ENCODE measurements around the gene ADCK1. TPM values are rescaled to one million over a fixed set of nuclear protein-coding genes. Genes with fewer than 3 reads are reported as not detected.

ADCK1 gene
- polyA plus RNA-seq, 1 donor from 2014 or later = 13.6 TPM

DNA sequence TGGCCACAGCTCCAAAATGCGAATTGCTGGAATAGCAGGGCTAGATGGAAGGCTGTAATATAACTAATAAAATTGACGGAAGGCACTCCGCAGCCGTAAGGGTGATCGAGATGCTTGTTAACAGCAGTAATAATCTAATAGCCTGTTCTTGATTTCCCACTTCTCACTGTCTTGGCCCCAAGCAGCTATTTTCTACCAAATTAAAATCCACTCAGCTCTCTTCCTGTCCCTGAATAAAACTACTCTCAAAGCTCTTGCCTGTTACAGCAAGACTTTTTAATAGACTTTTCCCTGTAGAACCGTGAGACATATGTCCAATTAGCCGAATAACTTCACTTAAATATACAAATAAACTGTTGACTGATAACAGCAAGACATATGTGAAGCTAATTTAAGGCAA lies 38.0 kb downstream of the ADCK1 start:
- TF ChIP-seq REST (IDR thresholded peaks at IDR 0.05; ENCODE audit: borderline replicate concordance) = no peak
- TF ChIP-seq SMC3 (conservative IDR thresholded peaks at IDR 0.05; ENCODE audit: poor library complexity) = no peak
- TF ChIP-seq EZH2 (IDR thresholded peaks at IDR 0.05; ENCODE audit: borderline replicate concordance, insufficient read depth, low read length, poor library complexity, severe bottlenecking) = no peak
- no peak for TF ChIP-seq RAD21 (conservative IDR thresholded peaks at IDR 0.05)
- TF ChIP-seq MXI1 (conservative IDR thresholded peaks at IDR 0.05; ENCODE audit: poor library complexity, severe bottlenecking) = no peak
- no peak for TF ChIP-seq TAF1 (IDR thresholded peaks at IDR 0.05; ENCODE audit: low read depth)
- TF ChIP-seq EP300 (conservative IDR thresholded peaks at IDR 0.05; ENCODE audit: poor library complexity, severe bottlenecking) = no peak
- no peak for TF ChIP-seq CTCF (IDR thresholded peaks at IDR 0.05; ENCODE audit: poor library complexity, severe bottlenecking)
- no peak for TF ChIP-seq POLR2AphosphoS5 (IDR thresholded peaks at IDR 0.05)
- H2AFZ ChIP-seq (ENCODE audit: low read depth, low read length) = no peak overlapping the region
- H3K9me3 ChIP-seq (ENCODE audit: low read length) = no peaks in the 10 kb centered on the region
- no peak overlapping the region for H3K4me3 ChIP-seq (ENCODE audit: low read length)
- H3K27me3 ChIP-seq (ENCODE audit: insufficient read depth, low read depth, low read length) = no peaks in the 10 kb centered on the region
- H3K27ac ChIP-seq (ENCODE audit: low read length) = no peak overlapping the region
- no peak overlapping the region for H3K4me2 ChIP-seq (ENCODE audit: low read length)
- H3F3A ChIP-seq (ENCODE audit: insufficient read depth, low read length, poor library complexity, severe bottlenecking) = no peaks in the 10 kb centered on the region
- H4K20me1 ChIP-seq (ENCODE audit: insufficient read depth) = no peaks in the 10 kb centered on the region
- H3K36me3 ChIP-seq (ENCODE audit: insufficient read depth, low read length) = no peaks in the 10 kb centered on the region
- H3K79me2 ChIP-seq (replicated peaks; ENCODE audit: insufficient read depth, low read length) = no peaks in the 10 kb centered on the region
- no peak overlapping the region for H3K9ac ChIP-seq (ENCODE audit: low read length)
- no peaks in the 10 kb centered on the region for H3K9me2 ChIP-seq (ENCODE audit: insufficient read depth, low read length)

DNA sequence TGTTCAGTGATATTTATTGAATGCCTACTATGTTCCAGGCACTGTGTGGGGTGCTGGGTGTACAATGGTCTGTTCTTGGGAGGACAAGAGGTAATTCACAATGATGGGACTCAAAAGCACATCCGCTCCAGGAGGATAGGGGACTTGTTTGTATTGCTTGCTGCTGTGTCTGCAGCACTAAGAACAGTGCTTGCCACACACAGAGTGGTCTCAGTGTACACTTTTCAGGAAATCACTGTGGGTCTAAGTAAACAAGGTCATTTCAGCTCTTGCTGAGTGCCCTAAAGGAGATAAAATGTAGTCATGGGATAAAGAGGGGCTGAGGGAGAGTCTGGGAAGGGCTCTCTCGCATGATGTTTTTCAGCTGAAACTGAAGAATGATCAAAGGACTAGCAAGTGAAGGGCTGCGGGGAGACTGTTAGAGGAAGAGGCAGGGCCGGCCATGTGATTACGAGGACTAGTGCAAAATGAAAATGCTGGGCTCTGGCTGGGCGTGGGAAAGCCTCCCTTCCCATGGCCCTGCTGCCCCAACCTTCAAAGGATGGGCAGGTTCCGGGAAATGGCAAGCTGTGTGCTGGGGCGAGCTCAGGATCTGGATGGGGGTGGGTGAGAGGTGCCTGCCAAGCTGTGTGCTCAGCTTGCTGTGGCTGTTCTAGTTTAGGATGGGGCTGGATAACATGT lies 39.1 kb downstream of the ADCK1 start:
- H4K20me1 ChIP-seq (ENCODE audit: insufficient read depth) = no peaks in the 10 kb centered on the region
- no peaks in the 10 kb centered on the region for H3K27me3 ChIP-seq (ENCODE audit: insufficient read depth, low read depth, low read length)
- no peaks in the 10 kb centered on the region for H3K79me2 ChIP-seq (replicated peaks; ENCODE audit: insufficient read depth, low read length)
- H3F3A ChIP-seq (ENCODE audit: insufficient read depth, low read length, poor library complexity, severe bottlenecking) = no peaks in the 10 kb centered on the region
- no peak overlapping the region for H3K4me3 ChIP-seq (ENCODE audit: low read length)
- no peaks in the 10 kb centered on the region for H3K9me3 ChIP-seq (ENCODE audit: low read length)
- H2AFZ ChIP-seq (ENCODE audit: low read depth, low read length) = no peak overlapping the region
- no peak overlapping the region for H3K9ac ChIP-seq (ENCODE audit: low read length)
- no peaks in the 10 kb centered on the region for H3K36me3 ChIP-seq (ENCODE audit: insufficient read depth, low read length)
- no peak overlapping the region for H3K27ac ChIP-seq (ENCODE audit: low read length)
- H3K9me2 ChIP-seq (ENCODE audit: insufficient read depth, low read length) = no peaks in the 10 kb centered on the region
- TF ChIP-seq TAF1 (IDR thresholded peaks at IDR 0.05; ENCODE audit: low read depth) (no peak), REST (IDR thresholded peaks at IDR 0.05; ENCODE audit: borderline replicate concordance) (no peak), EP300 (conservative IDR thresholded peaks at IDR 0.05; ENCODE audit: poor library complexity, severe bottlenecking) (no peak), POLR2AphosphoS5 (IDR thresholded peaks at IDR 0.05) (no peak), MXI1 (conservative IDR thresholded peaks at IDR 0.05; ENCODE audit: poor library complexity, severe bottlenecking) (no peak), CTCF (IDR thresholded peaks at IDR 0.05; ENCODE audit: poor library complexity, severe bottlenecking) (no peak), EZH2 (IDR thresholded peaks at IDR 0.05; ENCODE audit: borderline replicate concordance, insufficient read depth, low read length, poor library complexity, severe bottlenecking) (no peak), SMC3 (conservative IDR thresholded peaks at IDR 0.05; ENCODE audit: poor library complexity) (no peak), RAD21 (conservative IDR thresholded peaks at IDR 0.05) (no peak)
- H3K4me2 ChIP-seq (ENCODE audit: low read length) = no peak overlapping the region

Measured in neural cell (in vitro differentiated cells).